Measurements from ENCODE around the gene MS4A6A. TPM values are rescaled to one million over a fixed set of nuclear protein-coding genes. Genes with fewer than 3 reads are reported as not detected.

The MS4A6A gene
- total RNA-seq, 1 experiment from 2014 or later: not detected

DNA sequence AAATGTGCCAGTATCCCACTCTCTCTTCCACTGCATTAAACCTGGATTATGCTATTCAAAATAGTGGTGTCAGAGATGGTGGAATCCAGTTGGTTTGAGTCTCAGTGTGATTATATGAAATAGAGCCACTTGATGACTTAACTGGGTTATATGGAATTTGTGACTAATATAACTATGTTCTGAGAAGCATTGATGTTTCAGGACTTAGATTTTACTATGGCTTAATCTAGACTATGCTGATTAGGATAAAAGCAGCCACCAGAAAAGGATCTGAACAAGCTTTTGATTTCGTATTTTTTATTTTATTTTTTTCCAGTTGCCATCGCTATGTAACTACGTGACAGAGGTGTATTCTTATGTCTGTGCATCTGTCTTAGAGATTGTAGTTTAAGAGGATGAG is 39.1 kb downstream of the MS4A6A start:
- no peak overlapping the region for H3K27ac Mint-ChIP-seq
- Histone ChIP-seq H3K14ac (ENCODE audit: insufficient read depth, low read length) (no peak overlapping the region), H3T11ph (ENCODE audit: low read length) (no peak overlapping the region), H3K23me2 (ENCODE audit: insufficient read length, low read depth, low read length, poor library complexity, severe bottlenecking) (no peaks in the 10 kb centered on the region), H2AK5ac (ENCODE audit: insufficient read length, low read length) (no peak overlapping the region), H2AFZ (ENCODE audit: low read length) (no peak overlapping the region), H3K27ac (ENCODE audit: insufficient read length, low read depth, low read length) (no peak overlapping the region), H3K4me1 (ENCODE audit: insufficient read depth, low read length) (no peaks in the 10 kb centered on the region), H3K79me2 (ENCODE audit: insufficient read depth, low read length) (no peaks in the 10 kb centered on the region), H2BK5ac (ENCODE audit: insufficient read length, low read length) (no peak overlapping the region), H2BK12ac (ENCODE audit: insufficient read length, low read depth, low read length) (no peak overlapping the region), H3K4ac (ENCODE audit: low read depth, low read length) (no peak overlapping the region), H3K27me3 (ENCODE audit: insufficient read depth, low read length) (no peaks in the 10 kb centered on the region), H2BK120ac (ENCODE audit: low read depth, low read length, poor library complexity, severe bottlenecking) (no peak overlapping the region), H3K4me2 (ENCODE audit: insufficient read depth, insufficient read length, low read length) (no peak overlapping the region), H4K5ac (ENCODE audit: insufficient read length, low read depth, low read length) (no peak overlapping the region), H3K9ac (ENCODE audit: extremely low read depth, insufficient read length, low read length) (no peak overlapping the region), H2BK20ac (ENCODE audit: low read depth, low read length, poor library complexity, severe bottlenecking) (no peak overlapping the region), H4K91ac (ENCODE audit: insufficient read length, low read depth, low read length) (no peak overlapping the region), H4K8ac (replicated peaks; ENCODE audit: insufficient read length, low read depth, low read length) (no peak overlapping the region), H3K18ac (ENCODE audit: insufficient read length, low read depth, low read length) (no peak overlapping the region), H3K56ac (ENCODE audit: insufficient read length, low read depth, low read length) (no peak overlapping the region), H2BK15ac (ENCODE audit: low read depth, low read length) (no peak overlapping the region), H4K20me1 (ENCODE audit: control insufficient read depth, insufficient read depth, insufficient read length) (no peaks in the 10 kb centered on the region), H3K9me3 (ENCODE audit: control insufficient read depth, low read depth, low read length) (no peaks in the 10 kb centered on the region), H3K79me1 (ENCODE audit: insufficient read depth, low read depth, low read length, poor library complexity, severe bottlenecking) (no peaks in the 10 kb centered on the region), H3K23ac (ENCODE audit: insufficient read length, low read depth, low read length) (no peak overlapping the region)
- no peaks in the 10 kb centered on the region; a peak in 1 of 5 replicates for H3K9me3 Mint-ChIP-seq
- no peak overlapping the region for H3K4me3 Mint-ChIP-seq
- no peaks in the 10 kb centered on the region for H3K36me3 Mint-ChIP-seq (ENCODE audit: insufficient read depth in 1 of 3, low read depth in 3 of 3)
- no peaks in the 10 kb centered on the region for H3K4me1 Mint-ChIP-seq
- no CpG with 5 or more reads among the region's 3 CpGs for WGBS (ENCODE audit: extremely low coverage, insufficient read length, low lambda C conversion rate)
- H3K27me3 Mint-ChIP-seq (ENCODE audit: low read depth): no peaks in the 10 kb centered on the region
- DNase-seq: no peak
- TF ChIP-seq, protein P1, sequence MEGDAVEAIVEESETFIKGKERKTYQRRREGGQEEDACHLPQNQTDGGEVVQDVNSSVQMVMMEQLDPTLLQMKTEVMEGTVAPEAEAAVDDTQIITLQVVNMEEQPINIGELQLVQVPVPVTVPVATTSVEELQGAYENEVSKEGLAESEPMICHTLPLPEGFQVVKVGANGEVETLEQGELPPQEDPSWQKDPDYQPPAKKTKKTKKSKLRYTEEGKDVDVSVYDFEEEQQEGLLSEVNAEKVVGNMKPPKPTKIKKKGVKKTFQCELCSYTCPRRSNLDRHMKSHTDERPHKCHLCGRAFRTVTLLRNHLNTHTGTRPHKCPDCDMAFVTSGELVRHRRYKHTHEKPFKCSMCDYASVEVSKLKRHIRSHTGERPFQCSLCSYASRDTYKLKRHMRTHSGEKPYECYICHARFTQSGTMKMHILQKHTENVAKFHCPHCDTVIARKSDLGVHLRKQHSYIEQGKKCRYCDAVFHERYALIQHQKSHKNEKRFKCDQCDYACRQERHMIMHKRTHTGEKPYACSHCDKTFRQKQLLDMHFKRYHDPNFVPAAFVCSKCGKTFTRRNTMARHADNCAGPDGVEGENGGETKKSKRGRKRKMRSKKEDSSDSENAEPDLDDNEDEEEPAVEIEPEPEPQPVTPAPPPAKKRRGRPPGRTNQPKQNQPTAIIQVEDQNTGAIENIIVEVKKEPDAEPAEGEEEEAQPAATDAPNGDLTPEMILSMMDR (conservative IDR thresholded peaks at IDR 0.05): no peak
